Smooth muscle cell of the brain vasculature (primary cell): ENCODE measurements around the gene ZFAND2A.
"Not testable (repeated sequence)": the region's sequence is repeated elsewhere in the genome, so short reads cannot be mapped to it uniquely, and the experiment has no call there.

Experiments used
- DNase-seq: peaks from one replicate; pipeline ENCODE4 v3.0.0-alpha.2; 2012; ENCODE audit warnings: low read depth, low spot score

ZFAND2A gene

GRCh38 chr7:1124816-1125602 lies 35.0 kb downstream of the ZFAND2A start:
- DNase-seq: no peak

- DNase-seq: no peak
Measured at GRCh38 chr7:1124164-1124563, 35.8 kb downstream of the ZFAND2A start.

GRCh38 chr7:1123715-1124114 lies 36.3 kb downstream of the ZFAND2A start:
- peak; percentile 57 for DNase-seq

GRCh38 chr7:1122832-1123501 lies 37.0 kb downstream of the ZFAND2A start:
- DNase-seq: no peak

- no peak for DNase-seq
Measured at GRCh38 chr7:1121886-1122831, 37.8 kb downstream of the ZFAND2A start.

GRCh38 chr7:1121476-1121875 lies 38.5 kb downstream of the ZFAND2A start:
- DNase-seq: no peak

GRCh38 chr7:1120791-1121190 lies 39.2 kb downstream of the ZFAND2A start:
- DNase-seq: no peak

- no peak for DNase-seq
Measured at GRCh38 chr7:1119201-1119600, 40.8 kb downstream of the ZFAND2A start.

- no peak for DNase-seq
Measured at GRCh38 chr7:1117321-1117928, 42.6 kb downstream of the ZFAND2A start.

GRCh38 chr7:1116383-1117008 lies 43.5 kb downstream of the ZFAND2A start:
- DNase-seq: not testable (repeated sequence)

- DNase-seq: not testable (repeated sequence)
Measured at GRCh38 chr7:1115171-1116045, 44.6 kb downstream of the ZFAND2A start.

GRCh38 chr7:1114505-1114904 lies 45.5 kb downstream of the ZFAND2A start:
- no peak for DNase-seq

- DNase-seq: no peak
Measured at GRCh38 chr7:1114088-1114487, 45.9 kb downstream of the ZFAND2A start.

GRCh38 chr7:1113548-1113885 lies 46.5 kb downstream of the ZFAND2A start:
- no peak for DNase-seq

- no peak for DNase-seq
Measured at GRCh38 chr7:1112625-1113547, 47.1 kb downstream of the ZFAND2A start.

- no peak for DNase-seq
Measured at GRCh38 chr7:1112109-1112508, 47.9 kb downstream of the ZFAND2A start.

- no peak for DNase-seq
Measured at GRCh38 chr7:1111156-1111555, 48.8 kb downstream of the ZFAND2A start.

- DNase-seq: no peak
Measured at GRCh38 chr7:1110358-1110757, 49.6 kb downstream of the ZFAND2A start.
